Inferior parietal cortex (tissue), 1 donor: ENCODE measurements around the gene CDKN2AIP.
A peak's percentile ranks its signal among the peaks of the same experiment; 100 is the strongest.

ENCODE experiments used
- DNase-seq: peaks from one replicate; pipeline ENCODE4 v3.0.0-alpha.2; 2016; ENCODE audit errors: extremely low spot score

CDKN2AIP gene

GRCh38 chr4:183444214-183445096 lies at the start of gene CDKN2AIP:
CDKN2AIP (plus strand) TSS chr4:183444636; CDS start chr4:183444798, 162 bp downstream.
- DNase-seq, result peak; percentile 95

GRCh38 chr4:183395395-183395794 lies 49.0 kb upstream of the CDKN2AIP start:
- no peak for DNase-seq

GRCh38 chr4:183396227-183396637 lies 48.2 kb upstream of the CDKN2AIP start:
- DNase-seq, result no peak

GRCh38 chr4:183397741-183398297 lies 46.6 kb upstream of the CDKN2AIP start:
- DNase-seq, result no peak

GRCh38 chr4:183398298-183399125 lies 45.9 kb upstream of the CDKN2AIP start:
- DNase-seq, result peak; percentile 60

GRCh38 chr4:183399126-183399522 lies 45.3 kb upstream of the CDKN2AIP start:
- DNase-seq, result no peak

- DNase-seq, result no peak
Measured at GRCh38 chr4:183399616-183400015, 44.8 kb upstream of the CDKN2AIP start.

- DNase-seq, result no peak
Measured at GRCh38 chr4:183400035-183400434, 44.4 kb upstream of the CDKN2AIP start.

- DNase-seq, result no peak
Measured at GRCh38 chr4:183401473-183401872, 43.0 kb upstream of the CDKN2AIP start.

GRCh38 chr4:183402771-183403170 lies 41.7 kb upstream of the CDKN2AIP start:
- DNase-seq, result no peak

GRCh38 chr4:183403486-183403885 lies 41.0 kb upstream of the CDKN2AIP start:
- no peak for DNase-seq

GRCh38 chr4:183403961-183404360 lies 40.5 kb upstream of the CDKN2AIP start:
- DNase-seq, result no peak

- no peak for DNase-seq
Measured at GRCh38 chr4:183405303-183405702, 39.1 kb upstream of the CDKN2AIP start.

- DNase-seq, result peak; percentile 92
Measured at GRCh38 chr4:183407128-183407585, 37.3 kb upstream of the CDKN2AIP start.

GRCh38 chr4:183407635-183408464 lies 36.6 kb upstream of the CDKN2AIP start:
- DNase-seq, result no peak

GRCh38 chr4:183408796-183409195 lies 35.6 kb upstream of the CDKN2AIP start:
- no peak for DNase-seq

GRCh38 chr4:183409483-183409882 lies 35.0 kb upstream of the CDKN2AIP start:
- no peak for DNase-seq

GRCh38 chr4:183409934-183410333 lies 34.5 kb upstream of the CDKN2AIP start:
- no peak for DNase-seq

GRCh38 chr4:183411291-183411861 lies 33.1 kb upstream of the CDKN2AIP start:
- no peak for DNase-seq

GRCh38 chr4:183412821-183413220 lies 31.6 kb upstream of the CDKN2AIP start:
- no peak for DNase-seq
